ENCODE results near the gene SEMA5B.

- peak; percentile 27; the same call in 1 of the 2 replicates for TF ChIP-seq CTCF (tag by site-specific recombination; IDR thresholded peaks at IDR 0.05)
- no peak for TF ChIP-seq ZNF146 (tag by site-specific recombination; IDR thresholded peaks at IDR 0.05)
- TF ChIP-seq REPIN1 (tag by site-specific recombination; IDR thresholded peaks at IDR 0.05; ENCODE audit: low read depth) = no peak
- no peak for TF ChIP-seq GLI4 (tag by site-specific recombination; IDR thresholded peaks at IDR 0.05)
- TF ChIP-seq ZSCAN18 (tag by site-specific recombination; IDR thresholded peaks at IDR 0.05) = no peak
- no peak for TF ChIP-seq ZBTB26 (tag by site-specific recombination; optimal IDR thresholded peaks at IDR 0.05)
- TF ChIP-seq ZNF561 (tag by site-specific recombination; IDR thresholded peaks at IDR 0.05; ENCODE audit: borderline replicate concordance) = no peak
- no peak for TF ChIP-seq MZF1 (tag by site-specific recombination; IDR thresholded peaks at IDR 0.05; ENCODE audit: borderline replicate concordance)
- TF ChIP-seq PBX3 (CRISPR knock-in tag; IDR thresholded peaks at IDR 0.05) = no peak
Observed at GRCh38 chr3:122948408-122948807, 79.2 kb downstream of the SEMA5B start.

All from HEK293 (cell line).